DMS79 (cell line): Measurements from ENCODE around the gene SLC19A1.
"Not testable (repeated sequence)": the region's sequence is repeated elsewhere in the genome, so short reads cannot be mapped to it uniquely, and the experiment has no call there.

Source experiments
- DNase-seq: peaks from one replicate; lab custom pipeline; 2025; lab: John Stamatoyannopoulos, UW

Gene SLC19A1

DNA sequence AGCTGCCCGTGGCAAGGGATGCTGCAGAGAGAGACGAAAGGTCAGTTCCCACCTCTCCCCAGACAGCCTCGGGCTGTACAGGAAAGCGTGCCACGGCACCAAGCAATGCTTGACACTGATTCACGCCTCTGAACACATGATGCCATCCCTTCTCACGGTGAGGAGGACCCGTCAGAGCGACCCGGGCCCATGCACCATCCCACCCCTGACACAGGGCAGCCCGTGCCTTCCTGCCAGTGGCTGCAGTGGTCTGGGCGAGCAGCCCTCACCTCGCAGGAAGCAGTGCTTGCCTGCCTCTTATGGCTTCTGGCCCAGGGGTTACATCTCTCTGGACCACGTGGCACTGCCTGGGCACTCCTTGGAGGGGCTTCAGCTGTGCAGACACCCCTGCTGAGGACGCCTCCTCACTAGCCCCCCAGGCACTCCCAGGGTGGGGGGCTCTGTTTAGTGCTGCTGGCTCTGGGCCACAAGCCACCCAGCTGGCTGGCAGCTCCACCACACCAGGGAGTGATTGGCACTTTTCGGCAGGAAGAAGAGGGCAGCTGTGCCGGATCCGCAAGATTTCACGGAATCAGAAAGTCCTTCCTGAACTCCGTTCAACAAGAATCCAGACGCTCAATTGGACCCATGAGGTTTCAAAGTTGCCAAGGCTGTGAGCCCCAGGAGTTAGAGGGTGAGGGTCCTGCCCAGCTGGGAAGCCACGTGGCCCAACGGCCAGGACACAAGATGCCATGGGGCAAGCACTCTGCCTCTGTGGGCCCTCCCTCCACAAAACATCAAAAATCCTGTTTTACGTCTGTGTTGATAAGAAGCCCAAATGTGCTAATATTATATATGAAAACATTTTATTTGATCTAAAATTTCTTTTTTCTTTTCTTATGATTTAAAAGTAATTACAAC is 34.8 kb upstream of the SLC19A1 start:
- DNase-seq: no peak

GRCh38 chr21:45575993-45576837 is 34.0 kb upstream of the SLC19A1 start:
- no peak for DNase-seq

DNA sequence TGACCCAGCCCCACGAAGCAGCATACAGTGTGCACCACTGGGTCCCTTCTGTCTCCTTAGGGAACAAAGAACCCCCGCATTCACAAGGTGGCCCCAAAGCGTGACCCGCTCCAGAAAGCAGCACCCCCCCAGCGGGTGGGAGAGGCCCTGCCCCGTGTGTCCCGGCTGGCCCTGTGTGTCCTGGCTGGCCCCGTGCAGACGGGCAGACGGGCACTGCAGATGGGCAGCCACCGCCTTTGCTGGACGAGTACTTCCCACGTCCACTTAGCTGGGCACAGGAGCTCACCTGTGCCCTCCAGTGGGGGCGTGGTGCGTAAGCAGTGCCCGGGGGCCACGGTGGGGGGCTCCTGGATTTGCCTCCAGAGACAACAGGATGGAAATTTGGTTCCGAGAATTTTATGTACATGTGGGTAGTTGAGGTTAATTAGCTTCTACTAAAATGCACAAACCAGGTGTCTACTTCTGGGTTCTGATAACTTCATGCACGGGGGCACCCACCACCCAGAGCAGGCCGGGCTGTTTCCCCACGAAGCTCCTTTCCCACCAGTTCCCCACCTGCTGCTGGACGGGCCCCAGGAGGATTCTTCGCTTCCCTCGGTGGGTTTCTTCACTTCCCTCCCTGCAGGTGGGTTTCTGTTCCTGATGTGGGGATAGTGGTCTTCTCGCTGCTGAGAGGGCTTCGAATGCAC is 33.2 kb upstream of the SLC19A1 start:
- no peak for DNase-seq

- DNase-seq: no peak
These were observed 32.5 kb upstream of the SLC19A1 start for GRCh38 chr21:45574691-45575090.

- no peak for DNase-seq
These were observed 31.9 kb upstream of the SLC19A1 start for GRCh38 chr21:45574081-45574501.

DNA sequence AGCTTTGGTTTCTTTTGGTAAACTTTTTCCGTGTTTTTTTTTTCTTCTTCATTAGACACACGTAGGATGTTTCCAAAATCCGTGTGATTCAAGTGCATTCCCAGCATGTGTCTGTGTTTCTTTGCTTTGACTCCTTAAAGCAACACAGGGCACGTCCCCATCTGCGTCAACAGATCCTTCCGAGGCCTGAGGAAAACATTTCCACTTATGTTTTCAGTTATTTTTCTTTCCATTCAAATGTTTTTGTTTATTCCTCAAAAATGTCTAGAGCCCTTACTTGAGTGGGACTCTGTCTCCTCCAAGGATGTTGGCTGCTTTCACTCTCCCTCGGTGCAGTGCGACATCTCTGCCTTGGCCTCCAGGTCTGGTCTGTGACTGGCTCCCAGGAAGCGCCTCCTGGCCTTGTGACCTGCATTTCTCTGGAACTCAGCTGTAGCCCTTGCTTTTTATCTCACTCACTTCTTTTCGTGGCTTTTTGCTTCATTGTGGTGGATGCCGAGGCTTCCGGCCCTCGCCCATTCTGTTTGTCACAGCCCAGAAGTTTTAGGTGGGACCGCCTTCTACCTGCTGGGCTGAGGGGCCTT is 31.3 kb upstream of the SLC19A1 start:
- no peak for DNase-seq

DNA sequence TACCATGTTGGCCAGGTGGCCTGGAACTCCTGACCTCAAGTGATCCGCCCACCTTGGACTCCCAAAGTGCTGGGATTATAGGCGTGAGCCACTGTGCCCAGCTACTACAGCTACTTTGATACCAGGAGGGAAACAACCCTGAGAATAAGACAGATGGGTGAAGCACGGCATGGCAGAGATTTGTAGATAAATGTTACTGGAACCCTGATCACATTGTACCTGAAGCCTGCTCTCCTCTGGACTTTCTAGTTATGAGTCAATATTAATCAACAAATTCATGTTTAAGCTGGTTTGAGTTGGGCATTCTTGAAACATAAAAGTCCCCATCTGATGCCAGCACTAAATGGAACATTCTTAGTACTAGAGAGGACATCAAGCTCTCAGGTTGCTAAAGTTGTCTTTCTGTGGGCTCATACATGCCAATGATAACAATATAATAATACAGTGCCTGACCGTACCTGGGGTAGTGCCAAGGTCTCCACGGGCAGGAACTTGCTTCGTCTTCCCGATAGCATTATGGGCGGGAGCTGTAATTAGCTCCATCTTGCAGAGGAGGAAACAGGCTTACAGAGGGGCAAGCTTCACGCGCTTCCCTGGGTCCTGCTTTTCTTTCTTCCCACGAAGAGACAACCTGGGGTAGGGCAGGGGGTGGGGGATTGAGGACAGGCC is 30.7 kb upstream of the SLC19A1 start:
- no peak for DNase-seq

GRCh38 chr21:45572231-45572630 is 30.0 kb upstream of the SLC19A1 start:
- DNase-seq: no peak

GRCh38 chr21:45571641-45572040 is 29.4 kb upstream of the SLC19A1 start:
- no peak for DNase-seq

- no peak for DNase-seq
These were observed 28.8 kb upstream of the SLC19A1 start for GRCh38 chr21:45570826-45571601.

- no peak for DNase-seq
These were observed 27.8 kb upstream of the SLC19A1 start for GRCh38 chr21:45570071-45570470.

DNA sequence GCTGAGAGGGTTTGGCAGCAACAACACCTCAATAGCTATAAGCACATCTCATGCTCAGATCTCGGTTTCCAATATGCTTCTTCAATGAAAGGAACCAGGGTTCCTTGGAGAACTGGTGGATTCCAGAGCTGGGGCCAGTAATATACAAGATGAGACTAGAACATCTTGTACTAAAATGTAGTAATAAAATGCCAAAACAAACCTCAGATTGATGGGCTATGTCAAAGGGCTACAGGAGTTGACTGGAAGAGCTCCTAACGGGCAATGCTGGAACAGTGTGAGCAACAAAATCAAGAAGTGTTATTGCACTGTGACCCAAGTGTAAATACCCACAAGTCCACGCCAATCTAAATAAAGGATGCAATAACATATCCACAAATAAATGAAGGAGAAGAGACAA is 26.1 kb upstream of the SLC19A1 start:
- no peak for DNase-seq

- DNase-seq: not testable (repeated sequence)
These were observed 21.9 kb upstream of the SLC19A1 start for GRCh38 chr21:45564137-45564536.

DNA sequence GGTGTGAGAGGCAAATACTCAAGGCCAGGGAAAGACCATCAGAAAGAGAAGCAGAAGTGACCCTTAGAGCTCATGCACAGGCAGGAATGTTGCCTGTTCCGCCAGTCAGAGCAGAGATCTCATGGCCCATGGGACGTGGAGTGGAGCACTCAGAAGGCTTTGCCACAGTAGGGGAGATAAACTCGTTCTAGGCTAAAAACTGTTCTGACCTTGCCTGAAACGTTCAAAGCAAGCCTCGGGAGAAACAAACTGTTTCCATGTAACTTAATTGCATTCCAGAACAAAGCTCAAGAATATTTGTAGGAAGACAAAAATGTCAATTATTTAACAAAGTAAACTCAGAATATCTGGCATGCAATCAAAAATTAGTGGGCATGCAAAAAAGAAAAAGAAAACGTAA is 20.7 kb upstream of the SLC19A1 start:
- DNase-seq: no peak

DNA sequence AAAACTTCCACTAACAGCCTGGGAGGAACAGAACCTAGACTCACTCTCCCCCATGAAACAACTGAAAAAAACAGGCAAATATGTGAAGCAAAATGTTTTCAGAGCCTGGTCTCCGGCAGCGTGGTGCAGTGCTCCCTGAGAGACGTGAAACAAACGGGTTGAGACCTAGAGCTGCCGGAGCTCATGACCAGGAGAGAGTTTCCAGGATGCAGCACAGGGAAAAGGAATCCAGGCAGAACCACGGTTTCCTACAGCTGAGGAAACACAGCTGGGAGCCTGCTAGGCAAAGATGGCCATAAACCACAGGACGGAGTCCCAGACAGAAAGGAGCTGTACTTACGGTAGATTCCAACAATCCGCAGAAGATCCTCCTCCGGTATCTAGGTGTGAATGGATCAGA is 20.2 kb upstream of the SLC19A1 start:
- no peak for DNase-seq

DNA sequence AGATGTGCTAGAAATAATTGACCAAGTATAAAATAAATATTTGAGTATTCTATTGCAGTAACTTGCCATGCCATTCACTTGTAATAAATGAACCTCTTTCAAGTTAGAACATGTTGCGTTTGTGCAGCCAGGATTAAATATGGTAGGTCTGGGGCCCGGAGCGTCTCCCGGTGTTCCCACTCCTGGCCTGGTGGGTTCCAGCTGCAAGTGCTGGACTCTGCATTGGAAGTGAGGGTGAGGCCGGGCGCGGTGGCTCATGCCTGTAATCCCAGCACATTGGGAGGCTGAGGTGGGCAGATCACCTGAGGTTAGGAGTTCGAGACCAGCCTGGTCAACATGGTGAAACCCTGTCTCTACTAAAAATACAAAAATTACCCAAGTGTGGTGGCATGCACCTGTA is 19.0 kb upstream of the SLC19A1 start:
- not testable (repeated sequence) for DNase-seq

- DNase-seq: no peak
These were observed 18.1 kb upstream of the SLC19A1 start for GRCh38 chr21:45560106-45561021.

DNA sequence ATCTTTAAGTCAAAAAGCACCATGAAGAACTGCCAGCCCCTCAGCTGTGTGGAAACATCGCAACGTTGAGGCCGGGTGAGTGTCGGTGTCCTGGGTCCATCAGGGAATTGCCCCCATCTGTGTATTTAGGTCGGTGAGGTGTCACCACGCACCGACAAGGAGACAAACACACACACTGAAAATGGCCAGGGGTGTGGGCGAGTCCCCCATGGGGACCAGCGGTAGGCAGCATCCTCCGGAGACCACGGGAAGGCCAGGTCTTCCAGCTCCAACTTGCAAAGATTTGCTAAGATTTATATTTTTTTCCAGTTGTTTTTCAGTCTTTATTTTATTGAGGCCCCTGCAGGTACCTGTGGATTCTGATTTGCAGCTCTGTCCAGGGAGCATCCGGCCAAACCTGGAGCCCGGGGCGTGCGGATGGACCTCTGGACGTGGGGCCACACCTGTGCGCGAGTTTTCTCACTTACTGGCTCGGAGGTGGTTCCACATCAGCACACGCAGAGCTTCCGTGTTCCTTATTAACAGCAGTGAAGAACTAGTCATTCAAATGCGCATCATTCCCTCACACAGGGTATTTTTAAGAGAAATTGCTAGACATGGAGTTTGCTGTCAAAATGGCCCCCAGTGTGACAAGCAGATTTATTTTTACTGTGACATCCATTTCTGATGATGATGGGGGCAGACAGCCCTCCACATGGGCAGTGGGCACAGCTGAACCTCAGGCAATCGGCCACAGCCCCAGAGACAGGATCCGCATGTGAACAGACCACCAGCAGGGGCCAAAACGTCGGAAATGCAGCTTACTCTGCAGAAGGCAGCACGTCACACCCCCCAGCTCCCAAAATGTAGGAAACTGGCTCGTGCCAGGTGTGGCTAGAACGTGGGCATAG is 17.2 kb upstream of the SLC19A1 start:
- no peak for DNase-seq
